DOHH2 (cell line): ENCODE data around the gene PCNX3.

ENCODE experiments used
- H3F3A ChIP-seq: fragments of 200-600 bp; sonication (generic), shearing (Covaris generic); 2 replicates; pipeline ENCODE4 v1.6.0; 2016; ENCODE audit warnings: antibody characterized with exemption, mild to moderate bottlenecking; ENCODE audit not compliant: control insufficient read depth, insufficient read depth
- H3K27ac ChIP-seq: fragments of 200-600 bp; sonication (generic); 2 replicates; pipeline ENCODE4 v1.5.1; 2014; ENCODE audit warnings: low read depth, mild to moderate bottlenecking, low read length, moderate library complexity
- H3K27me3 ChIP-seq: fragments of 200-600 bp; sonication (generic); 2 replicates; pipeline ENCODE4 v1.6.1; 2014; ENCODE audit warnings: mild to moderate bottlenecking, low read length, mixed read lengths; ENCODE audit not compliant: control insufficient read depth
- H3K36me3 ChIP-seq: fragments of 200-600 bp; sonication (generic); 2 replicates; pipeline ENCODE4 v1.6.1; 2014; ENCODE audit warnings: mild to moderate bottlenecking, low read length, moderate library complexity, mixed read lengths; ENCODE audit not compliant: control insufficient read depth
- H3K4me1 ChIP-seq: fragments of 200-600 bp; sonication (generic); 2 replicates; pipeline ENCODE4 v1.6.1; 2014; ENCODE audit warnings: mild to moderate bottlenecking, low read length, mixed read lengths; ENCODE audit not compliant: control insufficient read depth
- H3K4me2 ChIP-seq: fragments of 200-600 bp; sonication (generic); 2 replicates; pipeline ENCODE4 v1.6.0; 2014; ENCODE audit warnings: mild to moderate bottlenecking, low read length, moderate library complexity
- H3K4me3 ChIP-seq: fragments of 200-600 bp; sonication (generic); 2 replicates; pipeline ENCODE4 v1.5.1; 2014; ENCODE audit warnings: mild to moderate bottlenecking, low read length, mixed read lengths
- H3K79me2 ChIP-seq: fragments of 200-600 bp; sonication (generic); 2 replicates; pipeline ENCODE4 v1.6.1; 2014; ENCODE audit warnings: mild to moderate bottlenecking, low read length, mixed read lengths; ENCODE audit not compliant: control insufficient read depth
- H3K9me2 ChIP-seq: fragments of 200-600 bp; sonication (generic); replicated peaks from 2 replicates; pipeline ENCODE4 v1.6.1; 2014; ENCODE audit warnings: mild to moderate bottlenecking, low read length, mixed read lengths; ENCODE audit not compliant: control insufficient read depth
- H3K9me3 ChIP-seq: fragments of 200-600 bp; sonication (generic); 2 replicates; pipeline ENCODE4 v1.6.1; 2014; ENCODE audit warnings: antibody characterized with exemption, low read length, mixed read lengths; ENCODE audit not compliant: control insufficient read depth, insufficient read depth
- H4K20me1 ChIP-seq: fragments of 200-600 bp; sonication (generic); 2 replicates; pipeline ENCODE4 v1.6.0; 2014; ENCODE audit warnings: low read depth, mild to moderate bottlenecking, antibody characterized with exemption, low read length, moderate library complexity; ENCODE audit not compliant: control insufficient read depth, insufficient read depth
- CTCF ChIP-seq: fragments of 200-600 bp; sonication (generic); IDR thresholded peaks from one replicate; pipeline ENCODE4 v1.5.1; 2014; ENCODE audit warnings: antibody characterized with exemption, mild to moderate bottlenecking, low read depth, low read length; ENCODE audit not compliant: poor library complexity, severe bottlenecking
- EZH2phosphoT487 ChIP-seq: fragments of 200-600 bp; sonication (generic); IDR thresholded peaks from 2 replicates; pipeline ENCODE4 v1.6.1; 2017; ENCODE audit warnings: borderline replicate concordance, mild to moderate bottlenecking, antibody characterized with exemption, low read length, moderate library complexity, mixed read lengths

Gene PCNX3

DNA sequence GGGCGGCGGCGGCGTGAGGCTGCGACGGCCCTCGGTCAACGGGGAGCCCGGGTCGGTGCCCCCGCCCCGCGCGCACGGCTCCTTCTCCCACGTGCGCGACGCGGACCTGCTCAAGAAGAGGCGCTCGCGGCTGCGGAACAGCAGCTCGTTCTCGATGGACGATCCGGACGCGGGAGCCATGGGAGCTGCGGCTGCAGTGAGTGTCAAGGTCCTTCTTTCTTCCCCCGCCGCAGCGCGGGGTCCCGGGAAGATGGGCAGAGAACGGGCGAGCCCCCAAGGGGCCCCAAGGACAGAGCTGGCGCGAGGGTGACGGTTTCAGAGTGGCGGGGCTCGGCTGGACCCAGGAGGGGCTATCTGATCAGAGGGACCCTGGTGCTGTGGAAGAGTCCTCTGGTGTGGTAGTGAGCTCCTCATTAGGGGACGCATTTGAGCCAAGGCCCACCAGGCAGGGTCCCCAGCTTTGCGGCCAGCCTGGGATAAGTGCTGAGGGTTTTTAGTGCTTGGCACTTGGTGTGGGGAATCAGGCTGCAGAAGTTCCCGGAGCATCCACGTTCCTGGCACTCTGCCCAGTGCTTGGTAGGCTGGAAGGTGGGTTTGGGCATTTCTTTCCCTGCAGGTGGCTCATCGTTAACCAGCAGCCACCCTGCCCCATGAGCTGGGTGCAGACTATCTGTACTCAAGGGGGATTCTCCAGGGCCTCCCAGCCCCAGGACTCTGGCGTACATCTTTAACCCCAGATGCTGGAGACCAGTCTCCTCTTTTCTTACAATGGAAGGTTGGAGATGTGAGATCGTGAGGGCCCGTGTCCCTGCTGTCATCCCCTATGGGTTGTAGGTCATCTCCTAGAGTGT, 30.0 kb upstream of the PCNX3 start:
- no peaks in the 10 kb centered on the region for H3K27me3 ChIP-seq
- H3K4me2 ChIP-seq: no peak overlapping the region
- peaks cover 12% of the 10 kb centered on the region for H3K36me3 ChIP-seq
- H3K4me1 ChIP-seq: peaks cover 28% of the 10 kb centered on the region
- no peaks in the 10 kb centered on the region for H3K79me2 ChIP-seq
- H4K20me1 ChIP-seq: no peaks in the 10 kb centered on the region
- no peaks in the 10 kb centered on the region for H3K9me3 ChIP-seq
- H3F3A ChIP-seq: 0 out of 2 replicates have a peak, but pooled peaks cover 3% of the 10 kb centered on the region
- no peak overlapping the region for H3K4me3 ChIP-seq
- no peak overlapping the region for H3K27ac ChIP-seq
- no peak for TF ChIP-seq CTCF
- no peak for TF ChIP-seq EZH2phosphoT487
- H3K9me2 ChIP-seq: no peaks in the 10 kb centered on the region

DNA sequence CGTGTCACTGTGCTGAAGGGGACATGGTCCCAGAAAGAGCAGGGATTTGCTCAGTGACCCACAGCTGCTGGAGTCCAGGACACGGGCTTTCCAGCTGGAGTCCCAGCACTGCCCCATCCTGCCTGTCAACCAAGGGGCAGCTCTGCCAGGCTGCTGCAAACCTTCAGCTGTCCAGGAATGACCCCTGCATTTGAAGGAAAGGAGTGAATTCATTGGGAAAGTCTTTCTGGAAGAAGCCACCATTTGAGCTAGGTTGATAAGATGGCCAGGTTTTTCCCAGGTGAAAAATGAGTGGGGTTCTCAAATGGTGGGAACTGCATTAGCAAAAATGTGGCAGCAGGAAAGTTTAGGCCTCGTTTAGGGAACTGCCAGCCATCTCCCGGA, 29.3 kb upstream of the PCNX3 start:
- no peaks in the 10 kb centered on the region for H4K20me1 ChIP-seq
- no peaks in the 10 kb centered on the region for H3K9me3 ChIP-seq
- peaks cover 28% of the 10 kb centered on the region for H3K4me1 ChIP-seq
- no peaks in the 10 kb centered on the region for H3K9me2 ChIP-seq
- H3K4me3 ChIP-seq: no peak overlapping the region
- H3K79me2 ChIP-seq: no peaks in the 10 kb centered on the region
- 0 out of 2 replicates have a peak, but pooled peaks cover 3% of the 10 kb centered on the region for H3F3A ChIP-seq
- no peak overlapping the region for H3K27ac ChIP-seq
- peaks cover 9% of the 10 kb centered on the region for H3K36me3 ChIP-seq
- H3K27me3 ChIP-seq: no peaks in the 10 kb centered on the region
- no peak for TF ChIP-seq CTCF
- TF ChIP-seq EZH2phosphoT487: no peak
- no peak overlapping the region for H3K4me2 ChIP-seq

GRCh38 chr11:65586676-65587075, 28.9 kb upstream of the PCNX3 start:
- no peaks in the 10 kb centered on the region for H3K27me3 ChIP-seq
- peaks cover 9% of the 10 kb centered on the region for H3K36me3 ChIP-seq
- TF ChIP-seq CTCF: no peak
- no peak for TF ChIP-seq EZH2phosphoT487
- H4K20me1 ChIP-seq: no peaks in the 10 kb centered on the region
- H3K4me1 ChIP-seq: peaks cover 28% of the 10 kb centered on the region
- no peaks in the 10 kb centered on the region for H3K79me2 ChIP-seq
- no peaks in the 10 kb centered on the region for H3K9me3 ChIP-seq
- no peaks in the 10 kb centered on the region for H3K9me2 ChIP-seq
- H3K27ac ChIP-seq: no peak overlapping the region
- 0 out of 2 replicates have a peak, but pooled peaks cover 3% of the 10 kb centered on the region for H3F3A ChIP-seq
- H3K4me3 ChIP-seq: no peak overlapping the region
- no peak overlapping the region for H3K4me2 ChIP-seq
